Endothelial cell (in vitro differentiated cells): ENCODE data around the gene MERTK. TPM values are rescaled to one million over a fixed set of nuclear protein-coding genes. Genes with fewer than 3 reads are reported as not detected.

Experiments used
- DNase-seq: peaks from one replicate; pipeline ENCODE4 v3.0.0; 2021; ENCODE audit warnings: low spot score
- H3K27ac Mint-ChIP-seq: one replicate; pipeline ENCODE4 v1.8.0; 2021; ENCODE audit warnings: mixed read lengths, inconsistent platforms; ENCODE audit not compliant: unreplicated experiment
- H3K27me3 Mint-ChIP-seq: one replicate; pipeline ENCODE4 v1.8.0; 2021; ENCODE audit warnings: mild to moderate bottlenecking, moderate library complexity, mixed read lengths, inconsistent platforms; ENCODE audit not compliant: unreplicated experiment
- H3K36me3 Mint-ChIP-seq: one replicate; pipeline ENCODE4 v1.8.0; 2021; ENCODE audit warnings: mild to moderate bottlenecking, low read depth, mixed read lengths, inconsistent platforms; ENCODE audit not compliant: unreplicated experiment
- H3K4me1 Mint-ChIP-seq: one replicate; pipeline ENCODE4 v1.8.0; 2021; ENCODE audit warnings: mild to moderate bottlenecking, mixed read lengths, inconsistent platforms; ENCODE audit not compliant: unreplicated experiment
- H3K4me3 Mint-ChIP-seq: one replicate; pipeline ENCODE4 v1.8.0; 2021; ENCODE audit warnings: mild to moderate bottlenecking, mixed read lengths, inconsistent platforms; ENCODE audit not compliant: unreplicated experiment
- H3K9me3 Mint-ChIP-seq: one replicate; pipeline ENCODE4 v1.8.0; 2021; ENCODE audit warnings: mixed read lengths, inconsistent platforms; ENCODE audit not compliant: unreplicated experiment
- total RNA-seq: library from RNA; stranded (reverse); fragmentation: NEBNext Ultra II Directional; extraction: Animal tissue kit (Norgen Biotek cat#: 25700); gene quantifications from one replicate; pipeline ENCODE4 v1.2.1, GENCODE V29; 2021; ENCODE audit not compliant: unreplicated experiment
- TF ChIP-seq, protein P1 (sequence below): fragments of 200-600 bp; sonication (generic); IDR thresholded peaks from one replicate; pipeline ENCODE4 v1.5.0; 2021; ENCODE audit warnings: antibody characterized with exemption; ENCODE audit not compliant: unreplicated experiment

MERTK gene
- total RNA-seq, 1 donor from 2014 or later: 12.3 TPM

DNA sequence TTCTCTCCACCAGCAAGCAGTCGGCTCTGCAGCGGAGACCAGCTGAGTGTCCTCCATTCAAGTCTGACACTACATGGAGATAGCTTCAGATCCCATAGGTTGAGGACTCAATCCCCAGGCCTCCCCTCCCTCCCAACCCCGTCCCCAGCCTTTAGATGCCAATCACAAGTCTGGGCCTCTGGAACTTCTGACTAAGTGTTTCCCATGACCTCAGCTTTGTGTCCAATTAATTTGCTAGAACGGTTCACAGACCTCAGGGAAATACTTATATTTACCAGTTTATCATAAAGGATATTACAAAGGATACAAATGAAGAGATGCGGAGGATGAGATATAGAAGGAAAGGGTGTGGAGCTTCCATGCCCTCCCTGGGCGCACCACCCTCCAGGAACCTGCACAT is 77.4 kb downstream of the MERTK start:
- H3K27me3 Mint-ChIP-seq: peaks cover 4% of the 10 kb centered on the region
- TF ChIP-seq, protein P1, sequence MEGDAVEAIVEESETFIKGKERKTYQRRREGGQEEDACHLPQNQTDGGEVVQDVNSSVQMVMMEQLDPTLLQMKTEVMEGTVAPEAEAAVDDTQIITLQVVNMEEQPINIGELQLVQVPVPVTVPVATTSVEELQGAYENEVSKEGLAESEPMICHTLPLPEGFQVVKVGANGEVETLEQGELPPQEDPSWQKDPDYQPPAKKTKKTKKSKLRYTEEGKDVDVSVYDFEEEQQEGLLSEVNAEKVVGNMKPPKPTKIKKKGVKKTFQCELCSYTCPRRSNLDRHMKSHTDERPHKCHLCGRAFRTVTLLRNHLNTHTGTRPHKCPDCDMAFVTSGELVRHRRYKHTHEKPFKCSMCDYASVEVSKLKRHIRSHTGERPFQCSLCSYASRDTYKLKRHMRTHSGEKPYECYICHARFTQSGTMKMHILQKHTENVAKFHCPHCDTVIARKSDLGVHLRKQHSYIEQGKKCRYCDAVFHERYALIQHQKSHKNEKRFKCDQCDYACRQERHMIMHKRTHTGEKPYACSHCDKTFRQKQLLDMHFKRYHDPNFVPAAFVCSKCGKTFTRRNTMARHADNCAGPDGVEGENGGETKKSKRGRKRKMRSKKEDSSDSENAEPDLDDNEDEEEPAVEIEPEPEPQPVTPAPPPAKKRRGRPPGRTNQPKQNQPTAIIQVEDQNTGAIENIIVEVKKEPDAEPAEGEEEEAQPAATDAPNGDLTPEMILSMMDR: no peak
- peaks cover 30% of the 10 kb centered on the region for H3K36me3 Mint-ChIP-seq
- H3K4me3 Mint-ChIP-seq: no peak overlapping the region
- peaks cover 12% of the 10 kb centered on the region for H3K4me1 Mint-ChIP-seq
- H3K27ac Mint-ChIP-seq: no peak overlapping the region
- H3K9me3 Mint-ChIP-seq: no peaks in the 10 kb centered on the region
- no peak for DNase-seq

DNA sequence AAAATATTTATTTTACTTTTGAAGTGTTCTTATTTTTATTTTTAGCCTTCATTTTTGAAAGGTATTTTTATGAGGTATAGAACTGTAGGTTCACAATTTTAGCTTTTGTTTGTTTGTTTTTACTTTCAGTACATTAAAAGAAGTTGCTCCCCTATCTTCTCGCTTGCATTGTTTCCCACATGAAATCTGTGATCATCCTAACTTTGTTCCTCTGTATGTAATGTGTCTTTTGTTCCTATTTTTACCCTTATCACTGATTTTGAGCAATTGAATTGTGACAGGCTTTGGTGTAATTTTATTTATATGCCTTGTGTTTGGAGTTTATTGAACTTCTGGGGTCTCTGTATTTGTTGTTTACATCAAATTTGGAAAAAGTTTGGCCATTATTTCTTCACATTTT is 78.8 kb downstream of the MERTK start:
- Mint-ChIP-seq H3K27ac (no peak overlapping the region), H3K27me3 (peaks cover 4% of the 10 kb centered on the region), H3K4me1 (peaks cover 12% of the 10 kb centered on the region), H3K4me3 (peak overlapping the region; percentile 26), H3K36me3 (peaks cover 30% of the 10 kb centered on the region), H3K9me3 (no peaks in the 10 kb centered on the region)
- no peak for DNase-seq
- TF ChIP-seq, protein P1: no peak

DNA sequence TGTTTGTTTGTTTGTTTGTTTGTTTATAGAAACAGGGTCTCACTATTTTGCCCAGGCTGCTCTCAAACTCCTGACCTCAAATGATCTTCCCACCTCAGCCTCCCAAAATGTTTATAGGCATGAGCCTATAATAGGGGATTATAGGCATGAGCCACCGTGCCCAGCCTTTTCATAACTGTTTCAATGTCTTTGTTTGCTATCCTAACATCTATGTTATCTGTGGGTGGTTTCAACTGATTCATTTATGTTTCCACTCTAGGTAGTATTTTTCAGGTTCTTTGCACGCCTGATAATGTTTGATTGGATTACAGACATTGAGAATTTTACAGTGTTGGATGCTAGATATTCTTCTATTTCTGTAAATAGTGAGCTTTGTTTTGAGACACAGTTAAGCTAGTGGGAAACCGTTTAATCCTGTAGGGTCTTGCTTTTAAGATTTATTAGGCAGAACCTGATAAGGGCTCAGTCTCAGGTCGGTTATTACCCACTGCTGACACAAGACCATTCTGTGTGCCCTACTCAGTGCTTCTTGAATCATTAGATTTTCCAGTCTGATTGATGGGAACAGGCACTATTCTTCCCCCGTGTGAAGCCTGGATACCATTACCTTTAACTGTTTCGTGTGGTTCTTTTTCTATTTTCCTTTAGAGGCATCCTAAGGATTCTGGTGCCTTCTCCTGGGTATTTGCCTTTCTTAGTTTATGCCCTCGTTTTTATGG is 80.2 kb downstream of the MERTK start:
- Mint-ChIP-seq H3K27ac (no peak overlapping the region), H3K9me3 (no peaks in the 10 kb centered on the region), H3K4me3 (peak overlapping the region; percentile 73), H3K4me1 (peaks cover 8% of the 10 kb centered on the region), H3K27me3 (peaks cover 4% of the 10 kb centered on the region), H3K36me3 (peaks cover 37% of the 10 kb centered on the region)
- DNase-seq: no peak
- TF ChIP-seq, protein P1: no peak

DNA sequence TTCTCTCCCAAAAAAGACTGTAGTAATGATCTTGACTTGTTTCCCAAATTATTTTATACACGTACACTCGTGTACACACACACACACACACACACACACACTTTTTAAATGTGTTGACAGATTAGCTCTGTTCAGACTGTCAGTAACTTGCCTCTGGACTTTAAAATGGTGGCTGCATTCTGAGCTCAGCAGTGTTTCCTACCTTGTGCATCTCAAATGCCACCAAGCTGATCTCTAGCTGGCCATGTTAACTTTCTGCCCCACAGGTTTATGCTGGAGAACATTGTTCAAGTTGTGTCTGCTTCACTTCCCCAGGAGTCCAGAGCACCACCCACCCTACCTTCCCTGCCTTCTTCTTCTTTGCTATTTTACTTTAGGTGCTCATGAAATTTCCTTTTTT is 83.3 kb downstream of the MERTK start:
- peaks cover 8% of the 10 kb centered on the region for H3K4me1 Mint-ChIP-seq
- peaks cover 2% of the 10 kb centered on the region for H3K27me3 Mint-ChIP-seq

DNA sequence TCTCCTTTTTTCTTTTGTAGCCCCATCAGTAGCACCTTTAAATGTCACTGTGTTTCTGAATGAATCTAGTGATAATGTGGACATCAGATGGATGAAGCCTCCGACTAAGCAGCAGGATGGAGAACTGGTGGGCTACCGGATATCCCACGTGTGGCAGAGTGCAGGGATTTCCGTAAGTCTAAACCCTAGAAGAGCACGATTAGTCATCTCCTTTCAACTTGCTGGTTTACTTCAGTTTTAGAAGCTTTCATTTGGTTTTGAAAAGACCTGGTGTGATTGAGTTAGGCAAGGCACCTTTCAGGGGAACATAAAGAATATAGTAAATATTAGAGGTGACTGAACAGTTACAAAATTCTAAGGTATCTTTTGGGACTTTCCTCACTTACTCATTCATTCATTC is 84.4 kb downstream of the MERTK start:
- peaks cover 17% of the 10 kb centered on the region for H3K36me3 Mint-ChIP-seq
- peaks cover 8% of the 10 kb centered on the region for H3K4me1 Mint-ChIP-seq
- TF ChIP-seq, protein P1: no peak
- no peaks in the 10 kb centered on the region for H3K9me3 Mint-ChIP-seq
- no peak for DNase-seq
- H3K27me3 Mint-ChIP-seq: peaks cover 2% of the 10 kb centered on the region
- no peak overlapping the region for H3K27ac Mint-ChIP-seq
- no peak overlapping the region for H3K4me3 Mint-ChIP-seq

More for the DNA sequence above, 83.3 kb downstream of the MERTK start:
- Mint-ChIP-seq H3K9me3 (no peaks in the 10 kb centered on the region), H3K4me3 (no peak overlapping the region), H3K36me3 (peaks cover 29% of the 10 kb centered on the region), H3K27ac (no peak overlapping the region)
- TF ChIP-seq, protein P1: no peak
- no peak for DNase-seq
